Measurements from ENCODE around the gene FARS2. TPM values are rescaled to one million over a fixed set of nuclear protein-coding genes. Genes with fewer than 3 reads are reported as not detected.

FARS2 gene
- total RNA-seq, 1 experiment from 2014 or later, result 13.8 TPM

DNA sequence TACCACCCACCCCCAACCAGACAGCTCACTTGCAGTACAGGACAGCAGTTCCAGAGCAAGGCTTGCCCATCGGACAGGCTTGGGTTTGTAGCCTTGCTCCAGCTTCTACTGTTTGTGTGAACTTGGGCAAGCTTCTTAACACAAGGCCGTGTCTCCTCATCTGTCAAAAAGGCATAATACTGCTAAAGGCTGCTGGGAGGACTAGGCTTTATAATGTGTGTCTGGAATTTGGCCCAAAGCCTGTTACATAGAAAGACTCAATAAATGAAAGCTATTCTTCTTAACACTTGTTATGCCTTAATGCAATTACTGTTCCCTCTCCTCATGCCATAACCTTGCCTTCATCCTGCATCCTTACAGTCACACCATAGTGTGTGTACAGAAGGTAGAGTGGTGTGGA is 44.0 kb upstream of the FARS2 start:
- Histone ChIP-seq H3K9me3 (ENCODE audit: control insufficient read depth in 1 of 2, insufficient read depth in 1 of 2, low read depth in 1 of 2, low read length in 2 of 2) (no peaks in the 10 kb centered on the region), H3K9me2 (ENCODE audit: insufficient read depth) (no peaks in the 10 kb centered on the region), H3K9ac (ENCODE audit: low read length) (no peak overlapping the region), H2AFZ (ENCODE audit: low read depth, low read length, poor library complexity, severe bottlenecking) (no peak overlapping the region), H3K27me3 (ENCODE audit: insufficient read depth, low read length) (no peaks in the 10 kb centered on the region), H3K79me2 (ENCODE audit: insufficient read depth, low read length) (peaks cover 4% of the 10 kb centered on the region; the same call in 1 of the 2 replicates), H4K20me1 (ENCODE audit: insufficient read depth) (no peaks in the 10 kb centered on the region), H3K4me1 (ENCODE audit: control insufficient read depth in 1 of 2, insufficient read depth in 2 of 2, low read length in 2 of 2) (no peaks in the 10 kb centered on the region), H3K4me2 (ENCODE audit: low read length) (no peak overlapping the region), H3K36me3 (ENCODE audit: control insufficient read depth in 1 of 2, insufficient read depth in 2 of 2, low read length in 2 of 2) (peaks cover 2 to 5% of the 10 kb centered on the region in 2 experiments; a peak in 1 of 4 replicates), H3K4me3 (replicated peaks in 1 of 2; ENCODE audit: low read depth in 1 of 2, low read length in 2 of 2) (no peak overlapping the region), H3K27ac (ENCODE audit: low read depth, low read length) (no peak overlapping the region)
- ChIA-PET RAD21 (ENCODE audit: low non-redundant PET in 1 of 2, low total read pairs in 2 of 2, uncharacterized antibody in 2 of 2, unreplicated experiment in 2 of 2) (no interaction called here), CTCF (interaction anchor here (1.0 kb wide), 1 partner anchor 185 kb away, joined by 4 read pairs; no protein-coding TSS in a partner anchor), POLR2A (no interaction called here)
- TF ChIP-seq, protein P1, sequence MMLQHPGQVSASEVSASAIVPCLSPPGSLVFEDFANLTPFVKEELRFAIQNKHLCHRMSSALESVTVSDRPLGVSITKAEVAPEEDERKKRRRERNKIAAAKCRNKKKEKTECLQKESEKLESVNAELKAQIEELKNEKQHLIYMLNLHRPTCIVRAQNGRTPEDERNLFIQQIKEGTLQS (IDR thresholded peaks at IDR 0.05), result no peak
- TF ChIP-seq TCF7L2 (IDR thresholded peaks at IDR 0.05; ENCODE audit: borderline replicate concordance, extremely low read depth, insufficient read depth, insufficient read length) (no peak), ELF1 (IDR thresholded peaks at IDR 0.05; ENCODE audit: borderline replicate concordance, low read depth) (no peak), POLR2A (IDR thresholded peaks at IDR 0.05; ENCODE audit: borderline replicate concordance, extremely low read depth, insufficient read depth, insufficient read length) (no peak), CBX3 (IDR thresholded peaks at IDR 0.05; ENCODE audit: low read depth) (no peak), ZFX (IDR thresholded peaks at IDR 0.05) (no peak), SP1 (IDR thresholded peaks at IDR 0.05; ENCODE audit: low read depth) (no peak), SRF (IDR thresholded peaks at IDR 0.05; ENCODE audit: low read depth) (no peak), EZH2 (IDR thresholded peaks at IDR 0.05) (no peak), JUND (IDR thresholded peaks at IDR 0.05) (no peak), YY1 (IDR thresholded peaks at IDR 0.05; ENCODE audit: extremely low read depth, insufficient replicate concordance, low read depth, low read length) (no peak), SIN3A (IDR thresholded peaks at IDR 0.05; ENCODE audit: low read depth) (no peak), EZH2phosphoT487 (IDR thresholded peaks at IDR 0.05; ENCODE audit: borderline replicate concordance) (no peak), ZNF274 (IDR thresholded peaks at IDR 0.05; ENCODE audit: low read depth, low read length) (no peak), CEBPB (IDR thresholded peaks at IDR 0.05; ENCODE audit: low read depth) (no peak), RAD21 (IDR thresholded peaks at IDR 0.05; ENCODE audit: low read depth) (no peak)
- TF ChIP-seq, protein P2, sequence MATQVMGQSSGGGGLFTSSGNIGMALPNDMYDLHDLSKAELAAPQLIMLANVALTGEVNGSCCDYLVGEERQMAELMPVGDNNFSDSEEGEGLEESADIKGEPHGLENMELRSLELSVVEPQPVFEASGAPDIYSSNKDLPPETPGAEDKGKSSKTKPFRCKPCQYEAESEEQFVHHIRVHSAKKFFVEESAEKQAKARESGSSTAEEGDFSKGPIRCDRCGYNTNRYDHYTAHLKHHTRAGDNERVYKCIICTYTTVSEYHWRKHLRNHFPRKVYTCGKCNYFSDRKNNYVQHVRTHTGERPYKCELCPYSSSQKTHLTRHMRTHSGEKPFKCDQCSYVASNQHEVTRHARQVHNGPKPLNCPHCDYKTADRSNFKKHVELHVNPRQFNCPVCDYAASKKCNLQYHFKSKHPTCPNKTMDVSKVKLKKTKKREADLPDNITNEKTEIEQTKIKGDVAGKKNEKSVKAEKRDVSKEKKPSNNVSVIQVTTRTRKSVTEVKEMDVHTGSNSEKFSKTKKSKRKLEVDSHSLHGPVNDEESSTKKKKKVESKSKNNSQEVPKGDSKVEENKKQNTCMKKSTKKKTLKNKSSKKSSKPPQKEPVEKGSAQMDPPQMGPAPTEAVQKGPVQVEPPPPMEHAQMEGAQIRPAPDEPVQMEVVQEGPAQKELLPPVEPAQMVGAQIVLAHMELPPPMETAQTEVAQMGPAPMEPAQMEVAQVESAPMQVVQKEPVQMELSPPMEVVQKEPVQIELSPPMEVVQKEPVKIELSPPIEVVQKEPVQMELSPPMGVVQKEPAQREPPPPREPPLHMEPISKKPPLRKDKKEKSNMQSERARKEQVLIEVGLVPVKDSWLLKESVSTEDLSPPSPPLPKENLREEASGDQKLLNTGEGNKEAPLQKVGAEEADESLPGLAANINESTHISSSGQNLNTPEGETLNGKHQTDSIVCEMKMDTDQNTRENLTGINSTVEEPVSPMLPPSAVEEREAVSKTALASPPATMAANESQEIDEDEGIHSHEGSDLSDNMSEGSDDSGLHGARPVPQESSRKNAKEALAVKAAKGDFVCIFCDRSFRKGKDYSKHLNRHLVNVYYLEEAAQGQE (IDR thresholded peaks at IDR 0.05; ENCODE audit: low read depth), result no peak
- TF ChIP-seq, protein P3, sequence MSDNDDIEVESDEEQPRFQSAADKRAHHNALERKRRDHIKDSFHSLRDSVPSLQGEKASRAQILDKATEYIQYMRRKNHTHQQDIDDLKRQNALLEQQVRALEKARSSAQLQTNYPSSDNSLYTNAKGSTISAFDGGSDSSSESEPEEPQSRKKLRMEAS (IDR thresholded peaks at IDR 0.05), result no peak
- TF ChIP-seq, protein P4, sequence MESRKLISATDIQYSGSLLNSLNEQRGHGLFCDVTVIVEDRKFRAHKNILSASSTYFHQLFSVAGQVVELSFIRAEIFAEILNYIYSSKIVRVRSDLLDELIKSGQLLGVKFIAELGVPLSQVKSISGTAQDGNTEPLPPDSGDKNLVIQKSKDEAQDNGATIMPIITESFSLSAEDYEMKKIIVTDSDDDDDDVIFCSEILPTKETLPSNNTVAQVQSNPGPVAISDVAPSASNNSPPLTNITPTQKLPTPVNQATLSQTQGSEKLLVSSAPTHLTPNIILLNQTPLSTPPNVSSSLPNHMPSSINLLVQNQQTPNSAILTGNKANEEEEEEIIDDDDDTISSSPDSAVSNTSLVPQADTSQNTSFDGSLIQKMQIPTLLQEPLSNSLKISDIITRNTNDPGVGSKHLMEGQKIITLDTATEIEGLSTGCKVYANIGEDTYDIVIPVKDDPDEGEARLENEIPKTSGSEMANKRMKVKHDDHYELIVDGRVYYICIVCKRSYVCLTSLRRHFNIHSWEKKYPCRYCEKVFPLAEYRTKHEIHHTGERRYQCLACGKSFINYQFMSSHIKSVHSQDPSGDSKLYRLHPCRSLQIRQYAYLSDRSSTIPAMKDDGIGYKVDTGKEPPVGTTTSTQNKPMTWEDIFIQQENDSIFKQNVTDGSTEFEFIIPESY (IDR thresholded peaks at IDR 0.05; ENCODE audit: extremely low read depth, insufficient replicate concordance, low read length), result no peak
- TF ChIP-seq, protein P5, sequence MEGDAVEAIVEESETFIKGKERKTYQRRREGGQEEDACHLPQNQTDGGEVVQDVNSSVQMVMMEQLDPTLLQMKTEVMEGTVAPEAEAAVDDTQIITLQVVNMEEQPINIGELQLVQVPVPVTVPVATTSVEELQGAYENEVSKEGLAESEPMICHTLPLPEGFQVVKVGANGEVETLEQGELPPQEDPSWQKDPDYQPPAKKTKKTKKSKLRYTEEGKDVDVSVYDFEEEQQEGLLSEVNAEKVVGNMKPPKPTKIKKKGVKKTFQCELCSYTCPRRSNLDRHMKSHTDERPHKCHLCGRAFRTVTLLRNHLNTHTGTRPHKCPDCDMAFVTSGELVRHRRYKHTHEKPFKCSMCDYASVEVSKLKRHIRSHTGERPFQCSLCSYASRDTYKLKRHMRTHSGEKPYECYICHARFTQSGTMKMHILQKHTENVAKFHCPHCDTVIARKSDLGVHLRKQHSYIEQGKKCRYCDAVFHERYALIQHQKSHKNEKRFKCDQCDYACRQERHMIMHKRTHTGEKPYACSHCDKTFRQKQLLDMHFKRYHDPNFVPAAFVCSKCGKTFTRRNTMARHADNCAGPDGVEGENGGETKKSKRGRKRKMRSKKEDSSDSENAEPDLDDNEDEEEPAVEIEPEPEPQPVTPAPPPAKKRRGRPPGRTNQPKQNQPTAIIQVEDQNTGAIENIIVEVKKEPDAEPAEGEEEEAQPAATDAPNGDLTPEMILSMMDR (IDR thresholded peaks at IDR 0.05 in 2 of 3, conservative IDR thresholded peaks at IDR 0.05 in 1 of 3; ENCODE audit: borderline replicate concordance in 1 of 3, insufficient read depth in 1 of 3, low read depth in 2 of 3, low read length in 2 of 3), result no peak
- DNase-seq (ENCODE audit: low read depth, low spot score), result no peak
- intact Hi-C loops (cut with micrococcal nuclease), result no loop called here
- ATAC-seq, result no peak
- no TSS peak for BruUV-seq (replicated peaks)

All from HCT116 (cell line).